Measurements from ENCODE around the gene KCNQ1. TPM values are rescaled to one million over a fixed set of nuclear protein-coding genes. Genes with fewer than 3 reads are reported as not detected.

KCNQ1 gene
- total RNA-seq, 1 donor from 2014 or later = 0.13 TPM

DNA sequence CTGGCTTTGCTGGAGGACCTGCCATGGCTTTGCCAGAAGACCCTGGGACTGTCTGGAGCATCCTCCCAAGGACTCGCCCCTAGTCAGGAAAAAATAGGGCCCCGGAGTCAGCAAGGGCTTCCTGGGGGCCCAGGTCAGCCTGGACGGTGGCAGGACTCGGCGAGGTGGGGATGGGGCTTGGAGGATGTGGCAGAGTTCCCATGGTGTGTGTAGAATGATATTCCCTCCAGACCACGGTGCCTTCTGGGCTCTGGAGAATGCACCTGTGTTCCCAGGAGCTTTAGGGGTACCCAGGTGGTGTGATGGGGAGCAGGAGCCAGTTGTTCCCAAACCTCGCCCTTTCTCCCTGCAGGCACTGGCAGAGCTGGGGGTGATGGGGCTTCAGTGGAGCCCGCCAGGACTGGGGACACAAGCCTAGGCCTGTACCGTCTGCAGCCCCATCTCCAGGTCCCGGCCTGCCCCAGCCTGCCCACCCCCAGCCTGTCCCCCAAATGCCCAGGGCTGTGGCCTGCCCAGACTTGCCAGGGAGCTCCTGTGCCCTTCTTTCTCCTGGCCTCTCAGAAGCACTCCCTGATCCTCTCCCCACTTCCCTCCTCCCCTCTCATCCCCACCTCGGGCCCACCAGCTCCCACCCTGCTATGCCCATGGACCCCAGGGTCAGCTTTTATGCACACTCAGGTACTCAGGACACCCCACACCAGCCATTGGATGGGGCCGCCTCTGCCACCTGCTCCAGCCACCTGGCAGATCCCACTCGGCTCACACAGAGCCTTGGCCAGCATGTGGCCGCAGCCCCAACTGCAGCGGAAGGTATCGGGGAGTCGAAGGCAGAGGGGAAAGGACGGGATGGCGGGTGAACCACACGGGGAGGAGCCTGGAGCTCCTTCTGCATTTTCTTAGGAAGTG lies 358.6 kb downstream of the KCNQ1 start:
- DNase-seq (ENCODE audit: low read depth in 2 of 2) = no peak

DNA sequence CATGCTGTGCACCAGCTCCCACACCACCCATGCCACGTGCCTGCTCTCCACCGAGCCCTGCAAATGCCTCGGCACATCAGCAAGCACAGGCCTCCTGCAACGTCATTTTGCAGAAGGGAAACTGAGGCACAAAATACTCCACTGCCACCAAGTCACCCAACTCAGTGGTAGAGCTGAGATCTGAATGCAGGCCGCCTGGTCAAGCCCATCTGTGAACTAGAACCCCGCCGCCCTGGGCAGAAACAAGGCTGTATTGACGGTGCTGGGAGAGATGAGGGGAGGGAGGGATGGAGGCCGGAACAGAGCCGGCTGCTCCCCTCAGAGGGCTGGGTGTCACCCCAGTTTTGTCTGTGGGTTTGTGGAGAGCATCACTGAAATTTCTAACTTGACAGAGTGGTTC lies 359.4 kb downstream of the KCNQ1 start:
- DNase-seq (ENCODE audit: low read depth in 2 of 2) = no peak

- peak; percentile 37 to 43 for DNase-seq (ENCODE audit: low read depth in 2 of 2)
These were observed 360.0 kb downstream of the KCNQ1 start for GRCh38 chr11:2804701-2805387.

GRCh38 chr11:2805388-2806056 lies 360.7 kb downstream of the KCNQ1 start:
- DNase-seq (ENCODE audit: low read depth in 2 of 2) = no peak

- no peak for DNase-seq (ENCODE audit: low read depth in 2 of 2)
These were observed 361.7 kb downstream of the KCNQ1 start for GRCh38 chr11:2806351-2807024.

DNA sequence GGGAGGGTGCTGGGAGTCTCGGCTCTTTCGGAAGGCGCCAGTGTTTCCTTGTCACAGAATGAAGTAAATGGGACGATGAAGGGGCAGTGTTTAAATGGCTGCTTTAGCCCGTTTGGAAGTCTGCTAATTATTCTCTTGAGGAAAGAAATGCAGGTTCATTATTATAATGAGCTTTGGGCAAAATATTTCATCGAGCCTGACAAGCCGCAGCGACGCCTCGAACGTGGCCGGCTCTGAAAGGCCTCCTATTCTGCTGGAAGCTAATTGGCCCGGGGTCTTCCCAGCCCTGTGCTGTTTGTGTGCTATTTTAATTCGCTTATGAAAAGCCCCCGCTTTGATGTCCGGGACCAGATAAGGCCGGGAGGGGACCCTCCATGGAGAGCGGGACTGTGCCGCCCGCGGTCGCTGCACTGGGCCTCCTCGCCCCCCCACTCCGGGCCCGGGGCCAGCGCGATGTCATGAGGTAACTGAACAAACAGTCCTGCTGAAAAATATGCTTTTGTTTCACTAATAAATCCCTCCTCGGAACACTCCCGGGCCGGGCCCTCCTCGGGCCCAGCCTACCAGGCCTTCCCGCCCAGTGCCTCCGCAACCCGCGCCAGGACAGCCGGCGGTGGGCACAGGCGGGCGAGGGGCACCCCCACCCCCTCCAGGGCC lies 362.3 kb downstream of the KCNQ1 start:
- peak; percentile 15 to 34 for DNase-seq (ENCODE audit: low read depth in 2 of 2)

- DNase-seq (ENCODE audit: low read depth in 2 of 2) = no peak
These were observed 363.0 kb downstream of the KCNQ1 start for GRCh38 chr11:2807801-2808241.

GRCh38 chr11:2808850-2809846 lies 364.3 kb downstream of the KCNQ1 start:
- no peak for DNase-seq (ENCODE audit: low read depth in 2 of 2)

DNA sequence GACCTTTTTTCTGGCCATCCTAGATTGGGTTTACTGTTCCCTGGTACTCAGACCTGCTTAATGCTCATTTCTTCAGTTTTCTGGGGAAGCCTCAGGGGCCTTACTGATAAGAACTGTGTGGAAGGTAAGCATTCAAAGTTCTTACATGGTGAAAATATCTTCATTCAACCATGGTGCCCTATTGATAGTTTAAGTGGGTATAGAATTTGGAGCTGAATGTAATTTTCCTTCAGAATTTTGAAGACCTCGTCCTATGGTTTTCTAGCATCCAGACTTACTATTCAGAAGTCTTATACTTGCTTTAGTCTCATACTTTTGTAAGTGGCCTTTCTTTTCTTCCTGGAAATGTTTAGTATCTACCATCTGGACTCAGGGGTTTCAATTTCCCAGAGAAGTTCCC lies 365.0 kb downstream of the KCNQ1 start:
- no peak for DNase-seq (ENCODE audit: low read depth in 2 of 2)

DNA sequence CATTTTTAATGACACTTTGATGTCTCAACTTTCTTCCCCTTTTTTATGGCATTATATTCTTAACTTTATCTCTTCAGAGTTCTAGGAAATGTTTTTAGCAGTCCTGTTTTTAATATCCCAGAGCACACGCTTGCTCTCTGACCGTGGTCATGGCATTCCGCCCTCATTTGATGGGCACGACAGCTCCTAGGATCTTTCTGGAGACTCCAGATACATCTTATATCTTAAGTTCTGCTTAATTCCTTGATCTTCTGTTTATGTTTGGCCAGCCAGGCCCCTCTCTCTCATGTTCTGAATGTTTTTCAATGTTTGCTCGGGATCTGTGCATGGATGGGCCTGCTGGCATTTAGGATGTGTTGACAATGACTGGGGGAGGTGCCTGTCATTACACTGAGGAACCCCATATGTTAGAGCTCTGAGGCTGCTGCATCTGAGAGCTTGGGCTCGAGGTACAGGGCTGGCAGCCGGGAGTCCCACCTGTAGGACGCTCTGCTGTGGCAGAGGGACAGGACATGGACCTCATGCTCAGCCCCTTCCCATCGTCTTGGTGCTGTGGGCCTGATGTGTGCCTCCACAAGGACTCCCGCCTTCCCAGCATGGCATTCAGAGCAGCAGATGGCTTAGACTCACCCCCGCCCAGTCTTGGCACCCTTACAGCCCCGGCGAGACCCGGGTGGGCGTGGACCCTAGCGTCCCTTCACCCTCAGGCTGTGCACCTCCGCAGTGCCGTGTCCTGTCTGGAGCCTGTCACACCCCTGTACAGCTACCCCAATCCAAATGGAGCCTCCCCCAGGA lies 365.8 kb downstream of the KCNQ1 start:
- no peak for DNase-seq (ENCODE audit: low read depth in 2 of 2)

GRCh38 chr11:2811206-2812091 lies 366.6 kb downstream of the KCNQ1 start:
- DNase-seq (ENCODE audit: low read depth in 2 of 2) = no peak

DNA sequence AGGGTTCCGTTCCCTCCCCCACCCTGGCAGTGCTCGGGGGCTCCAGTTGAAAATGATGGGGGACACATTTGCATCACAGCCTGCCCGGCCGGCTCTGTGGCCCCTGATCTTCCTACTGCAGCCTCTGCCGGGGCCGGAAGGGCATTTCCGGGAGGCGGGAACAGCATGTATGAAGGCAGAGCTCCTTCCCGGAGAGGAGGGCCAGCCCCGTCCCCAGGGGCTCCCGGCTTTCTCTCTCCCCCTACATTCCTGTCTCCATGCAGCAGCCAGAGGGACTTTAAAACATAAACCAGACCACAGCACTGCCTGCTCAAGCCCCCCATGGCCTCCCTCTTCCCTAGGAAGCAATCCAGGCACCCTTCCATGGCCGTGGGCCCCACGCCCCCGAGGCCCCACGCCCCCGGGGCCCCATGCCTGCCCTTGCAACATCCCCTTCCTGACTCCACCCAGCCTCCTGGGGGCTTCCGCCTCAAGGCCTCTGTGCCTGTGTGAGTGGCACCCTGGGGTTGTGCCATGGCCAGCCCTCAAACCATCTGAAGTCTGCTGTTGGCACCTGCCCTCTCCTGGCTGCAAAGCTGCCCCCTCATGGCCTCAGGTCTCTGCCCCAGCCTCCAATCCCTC lies 367.7 kb downstream of the KCNQ1 start:
- no peak for DNase-seq (ENCODE audit: low read depth in 2 of 2)

DNA sequence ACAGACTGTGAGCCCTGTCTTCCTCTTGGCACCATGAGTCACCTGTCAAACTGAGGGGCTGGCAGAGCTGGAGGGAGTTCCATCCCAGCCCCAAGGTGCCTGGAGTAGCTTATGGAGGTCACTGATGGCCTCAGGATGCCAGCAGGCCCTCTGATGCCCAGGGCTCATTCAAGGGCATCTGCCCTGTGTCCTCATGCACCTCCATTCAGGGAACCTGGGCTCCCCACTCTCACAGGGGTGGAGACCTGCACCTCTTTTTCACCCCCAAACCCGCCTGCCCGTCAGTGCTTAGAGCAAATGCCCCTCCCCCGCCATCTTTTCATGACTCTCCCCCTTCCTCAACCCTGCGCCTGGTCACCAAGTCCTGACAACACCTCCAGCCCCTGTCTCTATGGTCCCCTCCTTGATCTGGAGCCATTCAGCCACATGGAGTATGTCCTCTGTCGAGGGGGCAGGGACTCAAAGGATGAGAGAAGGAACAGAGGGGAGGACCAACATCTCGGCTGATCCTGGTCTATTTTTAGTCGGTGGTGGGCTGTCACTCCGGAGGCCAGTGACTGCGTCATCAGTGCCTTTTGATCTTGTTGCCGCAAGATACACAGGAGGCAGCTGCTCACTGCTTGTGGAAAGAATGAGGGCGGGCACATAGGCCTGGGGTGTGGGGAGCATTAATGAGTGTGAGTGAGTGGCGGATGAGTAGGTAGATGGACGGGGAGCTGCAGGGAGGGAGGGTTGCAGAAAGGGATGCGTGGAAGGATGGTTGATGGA lies 368.5 kb downstream of the KCNQ1 start:
- DNase-seq (ENCODE audit: low read depth in 2 of 2) = no peak

GRCh38 chr11:2813968-2814367 lies 369.2 kb downstream of the KCNQ1 start:
- no peak for DNase-seq (ENCODE audit: low read depth in 2 of 2)

DNA sequence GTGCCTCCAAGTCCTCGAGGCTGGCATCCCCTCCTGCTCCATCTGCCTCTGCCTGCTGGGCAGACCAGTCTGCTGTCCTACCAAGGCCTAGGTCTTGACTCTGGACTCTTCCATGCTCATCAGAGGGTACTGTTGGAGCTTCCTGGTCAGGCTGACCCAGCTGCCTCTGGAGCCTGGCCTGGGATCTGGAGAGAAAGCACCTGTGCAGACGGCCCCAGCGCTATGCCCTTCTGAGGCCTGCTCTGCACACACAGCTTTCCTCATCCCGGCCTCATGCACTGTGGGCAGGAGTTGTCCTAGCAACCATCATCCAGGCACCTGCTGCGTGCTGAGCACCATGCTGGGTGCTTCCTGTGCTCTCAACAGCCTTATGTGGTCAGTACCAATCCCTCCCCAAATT lies 369.9 kb downstream of the KCNQ1 start:
- no peak for DNase-seq (ENCODE audit: low read depth in 2 of 2)

DNA sequence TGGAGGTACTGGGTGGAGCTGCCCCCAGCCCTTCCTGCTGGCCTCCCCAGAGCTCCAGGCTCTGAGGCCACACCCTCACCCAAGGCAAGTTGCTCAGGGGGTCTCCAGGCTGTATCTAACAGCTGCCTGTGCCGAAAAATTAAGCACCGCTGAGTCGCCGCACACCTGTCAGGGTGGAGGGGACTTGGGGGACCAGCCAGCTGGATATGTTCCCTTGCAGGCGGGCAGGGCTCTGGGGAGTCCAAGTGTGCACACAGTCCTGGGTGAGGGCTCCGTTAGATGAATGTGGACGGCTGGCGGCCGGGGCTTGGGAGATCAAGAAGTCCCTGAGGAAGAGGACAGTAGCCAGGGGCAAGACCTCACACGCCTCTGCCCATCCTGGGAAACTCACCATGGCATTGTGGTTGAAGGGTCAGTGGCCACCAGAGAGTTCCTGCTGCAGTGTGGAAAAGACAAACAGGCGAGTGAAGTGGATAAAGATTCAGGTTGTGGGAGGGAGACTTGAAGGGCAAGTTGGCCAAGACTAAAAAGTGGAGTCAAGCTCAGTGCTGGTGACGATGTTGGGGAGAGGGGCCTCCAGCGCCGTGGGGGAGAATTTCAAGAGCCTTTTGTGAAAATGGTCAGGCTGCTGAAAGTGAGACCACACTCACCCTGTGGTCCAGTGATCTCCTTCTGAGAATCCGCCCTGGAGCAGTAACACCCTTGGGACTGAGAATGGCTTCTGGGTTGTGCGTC lies 371.1 kb downstream of the KCNQ1 start:
- DNase-seq (ENCODE audit: low read depth in 2 of 2) = no peak

Measured in dermis microvascular lymphatic vessel endothelial cell (primary cell).